Hepatocyte (in vitro differentiated cells): ENCODE results near the gene SLC7A4. TPM values are rescaled to one million over a fixed set of nuclear protein-coding genes. Genes with fewer than 3 reads are reported as not detected.

Source experiments
- DNase-seq: peaks from one replicate; pipeline ENCODE4 v3.0.0-alpha.2; 2016; ENCODE audit warnings: low spot score
- H2AFZ ChIP-seq: fragments of 200-600 bp; sonication (generic); 2 replicates; pipeline ENCODE4 v1.6.0; 2016; ENCODE audit warnings: antibody characterized with exemption, mild to moderate bottlenecking
- H3K27ac ChIP-seq: fragments of 200-600 bp; sonication (generic); 2 replicates; pipeline ENCODE4 v1.5.1; 2016; ENCODE audit warnings: mild to moderate bottlenecking
- H3K27me3 ChIP-seq: fragments of 200-600 bp; sonication (generic); 2 replicates; pipeline ENCODE4 v1.6.1; 2016
- H3K36me3 ChIP-seq: fragments of 200-600 bp; sonication (generic); replicated peaks from 2 replicates; pipeline ENCODE4 v1.5.1; 2016; ENCODE audit warnings: low read depth; ENCODE audit not compliant: insufficient read depth
- H3K4me1 ChIP-seq: fragments of 200-600 bp; sonication (generic); 2 replicates; pipeline ENCODE4 v1.5.1; 2016; ENCODE audit warnings: mild to moderate bottlenecking, moderate library complexity; ENCODE audit not compliant: insufficient read depth
- H3K4me2 ChIP-seq: fragments of 200-600 bp; sonication (generic); 2 replicates; pipeline ENCODE4 v1.6.0; 2016
- H3K4me3 ChIP-seq: fragments of 200-600 bp; sonication (generic); 2 replicates; pipeline ENCODE4 v1.5.1; 2016; ENCODE audit warnings: mild to moderate bottlenecking
- H3K79me2 ChIP-seq: fragments of 200-600 bp; sonication (generic); 2 replicates; pipeline ENCODE4 v1.6.0; 2017; ENCODE audit warnings: mild to moderate bottlenecking
- H3K9me2 ChIP-seq: fragments of 200-600 bp; sonication (generic); replicated peaks from 2 replicates; pipeline ENCODE4 v1.6.0; 2017; ENCODE audit warnings: mild to moderate bottlenecking; ENCODE audit not compliant: insufficient read depth
- H3K9me3 ChIP-seq: fragments of 200-600 bp; sonication (generic); 2 replicates; pipeline ENCODE4 v1.5.1; 2016; ENCODE audit warnings: low read depth, mild to moderate bottlenecking
- H4K20me1 ChIP-seq: fragments of 200-600 bp; sonication (generic); 2 replicates; pipeline ENCODE4 v1.6.0; 2016; ENCODE audit warnings: mild to moderate bottlenecking; ENCODE audit not compliant: insufficient read depth, poor library complexity, severe bottlenecking
- CTCF ChIP-seq: fragments of 200-600 bp; sonication (generic); IDR thresholded peaks from 2 replicates; pipeline ENCODE4 v1.5.1; 2016; ENCODE audit warnings: antibody characterized with exemption, mild to moderate bottlenecking; ENCODE audit not compliant: poor library complexity
- EZH2 ChIP-seq: fragments of 200-600 bp; sonication (generic); IDR thresholded peaks from 2 replicates; pipeline ENCODE4 v1.6.1; 2016; ENCODE audit warnings: antibody characterized with exemption, mild to moderate bottlenecking, borderline replicate concordance
- EZH2phosphoT487 ChIP-seq: fragments of 200-600 bp; sonication (generic); IDR thresholded peaks from one replicate; pipeline ENCODE4 v1.6.1; 2018; ENCODE audit warnings: antibody characterized with exemption, mild to moderate bottlenecking, low read depth, moderate library complexity; ENCODE audit not compliant: unreplicated experiment, severe bottlenecking
- WGBS: methylation state at CpG from one replicate; pipeline ENCODE4 v1.1.6; 2016; ENCODE audit warnings: low lambda C conversion rate; ENCODE audit errors: missing lambda C conversion rate; 5-methylcytosine and 5-hydroxymethylcytosine counted together
- polyA plus RNA-seq: library from polyadenylated mRNA; unstranded; fragments of >200 nt; fragmentation: Nextera tagmentation; extraction: Ambion mirVana; gene quantifications from 2 replicates; pipeline ENCODE4 v1.2.1, GENCODE V29; 2016
- total RNA-seq: library from RNA; depleted of rRNA; stranded (reverse); fragments of >200 nt; gene quantifications from 2 replicates; pipeline ENCODE4 v1.2.3, GENCODE V29; 2014

SLC7A4 gene
- total and polyA plus RNA-seq, 2 experiments from 2014 or later = 140 to 494 TPM

GRCh38 chr22:21030621-21031544 is 1.5 kb downstream of the SLC7A4 start:
- Histone ChIP-seq H3K4me3 (no peak overlapping the region), H2AFZ (no peak overlapping the region), H3K36me3 (no peaks in the 10 kb centered on the region), H3K9me2 (no peaks in the 10 kb centered on the region), H3K79me2 (no peaks in the 10 kb centered on the region), H3K4me1 (peaks cover 17% of the 10 kb centered on the region), H3K4me2 (peak overlapping the region; percentile 91), H3K27me3 (no peaks in the 10 kb centered on the region), H3K27ac (no peak overlapping the region), H3K9me3 (no peaks in the 10 kb centered on the region), H4K20me1 (no peaks in the 10 kb centered on the region)
- TF ChIP-seq EZH2 (no peak), CTCF (no peak), EZH2phosphoT487 (no peak)
- WGBS = 95% methylated on average over 39 of the region's 40 CpGs
- DNase-seq = no peak

- Histone ChIP-seq H3K9me2 (no peaks in the 10 kb centered on the region), H3K9me3 (no peaks in the 10 kb centered on the region), H2AFZ (no peak overlapping the region), H3K27ac (no peak overlapping the region), H3K4me1 (peaks cover 17% of the 10 kb centered on the region), H3K4me3 (no peak overlapping the region), H3K36me3 (no peaks in the 10 kb centered on the region), H3K79me2 (no peaks in the 10 kb centered on the region), H4K20me1 (no peaks in the 10 kb centered on the region), H3K27me3 (no peaks in the 10 kb centered on the region), H3K4me2 (peak overlapping the region; percentile 91)
- no peak for DNase-seq
- 89% methylated on average over 15 of the region's 15 CpGs for WGBS
- TF ChIP-seq CTCF (no peak), EZH2phosphoT487 (no peak), EZH2 (no peak)
These were observed 2.3 kb downstream of the SLC7A4 start for GRCh38 chr22:21030032-21030431.

- WGBS = 66% methylated on average over 12 of the region's 12 CpGs
- H3K27me3 ChIP-seq = no peaks in the 10 kb centered on the region
- H3K9me3 ChIP-seq = no peaks in the 10 kb centered on the region
- no peaks in the 10 kb centered on the region for H4K20me1 ChIP-seq
- peak overlapping the region; percentile 91 for H3K4me2 ChIP-seq
- H3K36me3 ChIP-seq = no peaks in the 10 kb centered on the region
- H2AFZ ChIP-seq = no peak overlapping the region
- no peak overlapping the region for H3K4me3 ChIP-seq
- no peak overlapping the region for H3K27ac ChIP-seq
- no peaks in the 10 kb centered on the region for H3K79me2 ChIP-seq
- no peak for DNase-seq
- peaks cover 17% of the 10 kb centered on the region for H3K4me1 ChIP-seq
- no peaks in the 10 kb centered on the region for H3K9me2 ChIP-seq
- TF ChIP-seq CTCF (no peak), EZH2phosphoT487 (no peak), EZH2 (no peak)
These were observed 2.8 kb downstream of the SLC7A4 start for GRCh38 chr22:21029486-21030025.
